Measurements from ENCODE around the gene GLIS1.

Gene GLIS1

GRCh38 chr1:53729456-53730223 is 9.3 kb downstream of the GLIS1 start:
- no peak overlapping the region for H3K4me3 ChIP-seq (ENCODE audit: low read depth, low read length)
- no peaks in the 10 kb centered on the region for H3K27me3 ChIP-seq (replicated peaks)
- peak overlapping the region; percentile 2 for H3K27ac ChIP-seq
- H3K36me3 ChIP-seq (replicated peaks), result no peaks in the 10 kb centered on the region
- DNase-seq, result no peak
- in situ Hi-C loops (cut with HindIII; ENCODE audit: low pct_ligation_motif_present, low sequenced_read_pairs), result loop anchor here (10.0 kb wide), 1 partner anchor 245 kb away; no protein-coding TSS in a partner anchor
- no peak for TF ChIP-seq CTCF (IDR thresholded peaks at IDR 0.05; ENCODE audit: low read depth, low read length, missing control alignments)

GRCh38 chr1:53728702-53729455 is 10.1 kb downstream of the GLIS1 start:
- Histone ChIP-seq H3K36me3 (replicated peaks) (no peaks in the 10 kb centered on the region), H3K4me3 (ENCODE audit: low read depth, low read length) (no peak overlapping the region), H3K27me3 (replicated peaks) (no peaks in the 10 kb centered on the region), H3K27ac (peak overlapping the region; percentile 2)
- in situ Hi-C loops (cut with HindIII; ENCODE audit: low pct_ligation_motif_present, low sequenced_read_pairs), result no loop called here
- DNase-seq, result no peak
- peak; percentile 7 for TF ChIP-seq CTCF (IDR thresholded peaks at IDR 0.05; ENCODE audit: low read depth, low read length, missing control alignments)

GRCh38 chr1:53728196-53728595 is 10.8 kb downstream of the GLIS1 start:
- TF ChIP-seq CTCF (IDR thresholded peaks at IDR 0.05; ENCODE audit: low read depth, low read length, missing control alignments), result no peak
- no peak for DNase-seq
- no peaks in the 10 kb centered on the region for H3K27me3 ChIP-seq (replicated peaks)
- no peak overlapping the region for H3K4me3 ChIP-seq (ENCODE audit: low read depth, low read length)
- H3K36me3 ChIP-seq (replicated peaks), result no peaks in the 10 kb centered on the region
- in situ Hi-C loops (cut with HindIII; ENCODE audit: low pct_ligation_motif_present, low sequenced_read_pairs), result no loop called here
- no peak overlapping the region for H3K27ac ChIP-seq

- DNase-seq, result no peak
- H3K27me3 ChIP-seq (replicated peaks), result no peaks in the 10 kb centered on the region
Measured at GRCh38 chr1:53727461-53728092, 11.4 kb downstream of the GLIS1 start.

GRCh38 chr1:53726009-53726600 is 12.9 kb downstream of the GLIS1 start:
- H3K27ac ChIP-seq, result no peak overlapping the region
- H3K27me3 ChIP-seq (replicated peaks), result no peaks in the 10 kb centered on the region
- no peaks in the 10 kb centered on the region for H3K36me3 ChIP-seq (replicated peaks)
- in situ Hi-C loops (cut with HindIII; ENCODE audit: low pct_ligation_motif_present, low sequenced_read_pairs), result no loop called here
- no peak for TF ChIP-seq CTCF (IDR thresholded peaks at IDR 0.05; ENCODE audit: low read depth, low read length, missing control alignments)
- no peak for DNase-seq
- H3K4me3 ChIP-seq (ENCODE audit: low read depth, low read length), result no peak overlapping the region

More at GRCh38 chr1:53727461-53728092, 11.4 kb downstream of the GLIS1 start:
- H3K36me3 ChIP-seq (replicated peaks), result no peaks in the 10 kb centered on the region
- no peak overlapping the region for H3K4me3 ChIP-seq (ENCODE audit: low read depth, low read length)
- no peak overlapping the region for H3K27ac ChIP-seq
- in situ Hi-C loops (cut with HindIII; ENCODE audit: low pct_ligation_motif_present, low sequenced_read_pairs), result no loop called here
- no peak for TF ChIP-seq CTCF (IDR thresholded peaks at IDR 0.05; ENCODE audit: low read depth, low read length, missing control alignments)
